IPS DF 6.9 (cell line): ENCODE data around the gene VPS26A.

Source experiments
- DNase-seq: peaks from one replicate; pipeline ENCODE4 v3.0.0-alpha.2; 2013; ENCODE audit warnings: low read depth, low spot score
- H3K27ac ChIP-seq: one replicate; pipeline ENCODE4 v1.5.1; 2013; ENCODE audit warnings: low read length, control low read depth
- H3K27me3 ChIP-seq: 2 replicates; pipeline ENCODE4 v1.6.1; 2013; ENCODE audit warnings: mild to moderate bottlenecking, low read length; ENCODE audit not compliant: control insufficient read depth, insufficient read depth
- H3K36me3 ChIP-seq: 2 replicates; pipeline ENCODE4 v1.6.1; 2013; ENCODE audit warnings: low read length; ENCODE audit not compliant: control insufficient read depth, insufficient read depth
- H3K4me1 ChIP-seq: 2 replicates; pipeline ENCODE4 v1.6.1; 2013; ENCODE audit warnings: low read length; ENCODE audit not compliant: control insufficient read depth, insufficient read depth
- H3K4me3 ChIP-seq: 2 replicates; pipeline ENCODE4 v1.5.1; 2013; ENCODE audit warnings: mild to moderate bottlenecking, low read length
- H3K9me3 ChIP-seq: 2 replicates; pipeline ENCODE4 v1.6.1; 2013; ENCODE audit warnings: low read length, inconsistent platforms; ENCODE audit not compliant: control insufficient read depth, insufficient read depth
- WGBS: extraction: QIAGEN DNeasy Blood & Tissue Kit; methylation state at CpG from one replicate; pipeline ENCODE4 v1.1.7; 2013; ENCODE audit warnings: mixed read lengths, missing lambda C conversion rate; ENCODE audit not compliant: insufficient read length, insufficient coverage; 5-methylcytosine and 5-hydroxymethylcytosine counted together

VPS26A gene

GRCh38 chr10:69202332-69202731 lies 78.4 kb downstream of the VPS26A start:
- no peak overlapping the region for H3K4me3 ChIP-seq
- DNase-seq: no peak
- no peaks in the 10 kb centered on the region for H3K9me3 ChIP-seq
- WGBS: no CpG with 5 or more reads among the region's 1 CpG
- H3K4me1 ChIP-seq: no peaks in the 10 kb centered on the region
- no peak overlapping the region for H3K27ac ChIP-seq
- H3K36me3 ChIP-seq: peaks cover 3% of the 10 kb centered on the region; the same call in 1 of the 2 replicates
- no peaks in the 10 kb centered on the region for H3K27me3 ChIP-seq

- no peak overlapping the region for H3K4me3 ChIP-seq
- no peaks in the 10 kb centered on the region for H3K9me3 ChIP-seq
- no peak overlapping the region for H3K27ac ChIP-seq
- no peaks in the 10 kb centered on the region for H3K27me3 ChIP-seq
- DNase-seq: no peak
- WGBS: no CpG with 5 or more reads among the region's 6 CpGs
- H3K36me3 ChIP-seq: peaks cover 4% of the 10 kb centered on the region; the same call in 1 of the 2 replicates
- no peaks in the 10 kb centered on the region for H3K4me1 ChIP-seq
Observed at GRCh38 chr10:69208761-69209160, 84.8 kb downstream of the VPS26A start.

GRCh38 chr10:69209787-69210484 lies 86.0 kb downstream of the VPS26A start:
- whole genome bisulfite sequencing: no CpG with 5 or more reads among the region's 3 CpGs
- DNase-seq: no peak
- no peaks in the 10 kb centered on the region for H3K27me3 ChIP-seq
- no peaks in the 10 kb centered on the region for H3K9me3 ChIP-seq
- peaks cover 4% of the 10 kb centered on the region; the same call in 1 of the 2 replicates for H3K36me3 ChIP-seq
- no peaks in the 10 kb centered on the region for H3K4me1 ChIP-seq
- H3K27ac ChIP-seq: no peak overlapping the region
- H3K4me3 ChIP-seq: no peak overlapping the region

GRCh38 chr10:69211104-69211503 lies 87.1 kb downstream of the VPS26A start:
- H3K4me1 ChIP-seq: no peaks in the 10 kb centered on the region
- no peaks in the 10 kb centered on the region for H3K9me3 ChIP-seq
- no CpG with 5 or more reads among the region's 2 CpGs for WGBS
- peaks cover 4% of the 10 kb centered on the region; the same call in 1 of the 2 replicates for H3K36me3 ChIP-seq
- no peaks in the 10 kb centered on the region for H3K27me3 ChIP-seq
- no peak overlapping the region for H3K27ac ChIP-seq
- no peak for DNase-seq
- H3K4me3 ChIP-seq: no peak overlapping the region

GRCh38 chr10:69211524-69211923 lies 87.5 kb downstream of the VPS26A start:
- WGBS: no CpG with 5 or more reads among the region's 3 CpGs
- H3K36me3 ChIP-seq: peaks cover 4% of the 10 kb centered on the region; the same call in 1 of the 2 replicates
- H3K27me3 ChIP-seq: no peaks in the 10 kb centered on the region
- DNase-seq: no peak
- H3K9me3 ChIP-seq: no peaks in the 10 kb centered on the region
- no peak overlapping the region for H3K27ac ChIP-seq
- H3K4me3 ChIP-seq: no peak overlapping the region
- no peaks in the 10 kb centered on the region for H3K4me1 ChIP-seq

GRCh38 chr10:69213591-69214311 lies 89.8 kb downstream of the VPS26A start:
- Histone ChIP-seq H3K27me3 (no peaks in the 10 kb centered on the region), H3K4me1 (no peaks in the 10 kb centered on the region), H3K36me3 (no peaks in the 10 kb centered on the region), H3K27ac (no peak overlapping the region), H3K9me3 (no peaks in the 10 kb centered on the region), H3K4me3 (no peak overlapping the region)
- DNase-seq: no peak
- WGBS: no CpG with 5 or more reads among the region's 5 CpGs

- WGBS: no CpG with 5 or more reads among the region's 6 CpGs
- H3K27me3 ChIP-seq: no peaks in the 10 kb centered on the region
- H3K9me3 ChIP-seq: no peaks in the 10 kb centered on the region
- no peaks in the 10 kb centered on the region for H3K36me3 ChIP-seq
- DNase-seq: no peak
- H3K4me1 ChIP-seq: no peaks in the 10 kb centered on the region
- no peak overlapping the region for H3K4me3 ChIP-seq
- no peak overlapping the region for H3K27ac ChIP-seq
Observed at GRCh38 chr10:69214666-69215131, 90.7 kb downstream of the VPS26A start.

- no CpG with 5 or more reads among the region's 10 CpGs for WGBS
- H3K9me3 ChIP-seq: no peaks in the 10 kb centered on the region
- H3K27me3 ChIP-seq: no peaks in the 10 kb centered on the region
- no peak overlapping the region for H3K4me3 ChIP-seq
- H3K27ac ChIP-seq: no peak overlapping the region
- H3K36me3 ChIP-seq: no peaks in the 10 kb centered on the region
- no peaks in the 10 kb centered on the region for H3K4me1 ChIP-seq
- no peak for DNase-seq
Observed at GRCh38 chr10:69215405-69216171, 91.6 kb downstream of the VPS26A start.

- no peaks in the 10 kb centered on the region for H3K9me3 ChIP-seq
- H3K36me3 ChIP-seq: no peaks in the 10 kb centered on the region
- WGBS: no CpG with 5 or more reads among the region's 11 CpGs
- no peaks in the 10 kb centered on the region for H3K27me3 ChIP-seq
- H3K27ac ChIP-seq: no peak overlapping the region
- no peak overlapping the region for H3K4me3 ChIP-seq
- no peaks in the 10 kb centered on the region for H3K4me1 ChIP-seq
- no peak for DNase-seq
Observed at GRCh38 chr10:69216577-69217118, 92.7 kb downstream of the VPS26A start.

- no CpG with 5 or more reads among the region's 4 CpGs for whole genome bisulfite sequencing
- DNase-seq: no peak
- no peaks in the 10 kb centered on the region for H3K4me1 ChIP-seq
- H3K27ac ChIP-seq: no peak overlapping the region
- H3K4me3 ChIP-seq: no peak overlapping the region
- no peaks in the 10 kb centered on the region for H3K36me3 ChIP-seq
- H3K9me3 ChIP-seq: no peaks in the 10 kb centered on the region
- no peaks in the 10 kb centered on the region for H3K27me3 ChIP-seq
Observed at GRCh38 chr10:69217119-69217754, 93.3 kb downstream of the VPS26A start.
